DOHH2 (cell line): ENCODE results near the gene SSU72.

ENCODE experiments used
- CTCF ChIP-seq: fragments of 200-600 bp; sonication (generic); IDR thresholded peaks from one replicate; pipeline ENCODE4 v1.5.1; 2014; ENCODE audit warnings: antibody characterized with exemption, mild to moderate bottlenecking, low read depth, low read length; ENCODE audit not compliant: poor library complexity, severe bottlenecking
- EZH2phosphoT487 ChIP-seq: fragments of 200-600 bp; sonication (generic); IDR thresholded peaks from 2 replicates; pipeline ENCODE4 v1.6.1; 2017; ENCODE audit warnings: borderline replicate concordance, mild to moderate bottlenecking, antibody characterized with exemption, low read length, moderate library complexity, mixed read lengths

GRCh38 chr1:1527092-1527816 lies 47.4 kb downstream of the SSU72 start:
- TF ChIP-seq CTCF, result no peak
- TF ChIP-seq EZH2phosphoT487, result no peak
